A549 (cell line): ENCODE data around the gene PLEKHF1. TPM values are rescaled to one million over a fixed set of nuclear protein-coding genes. Genes with fewer than 3 reads are reported as not detected.

Experiments used
- ATAC-seq, 2 experiments: fragments of 200-7000 bp in 1 of 2; fragments of >200 bp in 1 of 2; cut with Nextera tagmentation in 1 of 2; cut with Tn5 transposase in 1 of 2; 3 replicates each; pipeline versions ENCODE4 v1.8.0 to v1.9.1; 2018 to 2020; ENCODE audit warnings: mild to moderate bottlenecking in 1 of 2, moderate library complexity in 1 of 2
- CTCF ChIA-PET: fragments of 300-600 bp; sonication (Branson Sonifier 250); formaldehyde crosslinking; extraction: SDS; loops from one replicate; lab custom pipeline; 2021; ENCODE audit warnings: antibody characterized with exemption, inconsistent platforms; lab: Yijun Ruan, JAX
- POLR2A ChIA-PET: fragments of 350-600 bp; formaldehyde crosslinking; extraction: SDS; loops from one replicate; lab custom pipeline; 2021; ENCODE audit warnings: antibody characterized with exemption, inconsistent platforms; lab: Yijun Ruan, JAX
- DNase-seq, 2 experiments: peaks; one replicate each; pipeline versions ENCODE4 v3.0.0 to v3.0.0-alpha.2; 2011 to 2016; ENCODE audit warnings: low read depth in 1 of 2, low spot score in 1 of 2
- FAIRE-seq: peaks from 2 replicates; lab custom pipeline; 2011; peaks lifted over from hg19 to GRCh38; lab: Jason Lieb, UNC
- H3K27ac ChIP-seq, 2 experiments: fragments of >200 bp; sonication (Bioruptor Twin); formaldehyde crosslinking; 3 replicates each; pipeline ENCODE4 v1.5.1; 2016 to 2017
- H3K4me1 ChIP-seq: fragments of >200 bp; sonication (Bioruptor Twin); formaldehyde crosslinking; 3 replicates; pipeline ENCODE4 v1.6.1; 2016
- H3K4me2 ChIP-seq: fragments of >200 bp; sonication (Bioruptor Twin); formaldehyde crosslinking; 3 replicates; pipeline ENCODE4 v1.6.1; 2016
- H3K4me3 ChIP-seq: fragments of >200 bp; sonication (Bioruptor Twin); formaldehyde crosslinking; 3 replicates; pipeline ENCODE4 v1.5.1; 2016
- H3K9me3 ChIP-seq: fragments of >200 bp; sonication (Bioruptor Twin); formaldehyde crosslinking; 3 replicates; pipeline ENCODE4 v1.6.1; 2016
- CBX2 ChIP-seq: fragments of 200-600 bp; sonication (generic); IDR thresholded peaks from 2 replicates; pipeline ENCODE4 v1.6.1; 2016; ENCODE audit warnings: low read depth, mild to moderate bottlenecking, borderline replicate concordance
- CBX8 ChIP-seq: fragments of 200-600 bp; sonication (generic); IDR thresholded peaks from 2 replicates; pipeline ENCODE4 v1.6.1; 2016
- CHD2 ChIP-seq: fragments of 150-350 bp; IDR thresholded peaks from 2 replicates; pipeline ENCODE4 v1.6.1; 2014; ENCODE audit warnings: low read length; ENCODE audit not compliant: partially characterized antibody
- EHF ChIP-seq: fragments of 250-450 bp; sonication (Bioruptor Pico); IDR thresholded peaks from 2 replicates; pipeline ENCODE4 v1.5.0; 2020; ENCODE audit warnings: mild to moderate bottlenecking
- ESRRA ChIP-seq: fragments of 150-350 bp; IDR thresholded peaks from 2 replicates; pipeline ENCODE4 v1.6.1; 2014; ENCODE audit warnings: mild to moderate bottlenecking, low read length, borderline replicate concordance
- HDAC2 ChIP-seq: fragments of 200-600 bp; sonication (generic); IDR thresholded peaks from 2 replicates; pipeline ENCODE4 v1.6.1; 2016
- HEYL ChIP-seq: fragments of 250-450 bp; sonication (Bioruptor Pico); IDR thresholded peaks from 2 replicates; pipeline ENCODE4 v1.8.0; 2021; ENCODE audit warnings: mild to moderate bottlenecking, moderate library complexity
- JUNB ChIP-seq: fragments of >200 bp; sonication (Bioruptor Twin); formaldehyde crosslinking; IDR thresholded peaks from 2 replicates; pipeline ENCODE4 v1.6.1; 2016
- KDM1A ChIP-seq: fragments of 200-600 bp; sonication (generic); IDR thresholded peaks from 2 replicates; pipeline ENCODE4 v1.6.1; 2016; ENCODE audit warnings: low read depth, mild to moderate bottlenecking
- MAZ ChIP-seq: fragments of 150-350 bp; IDR thresholded peaks from 2 replicates; pipeline ENCODE4 v1.6.1; 2014; ENCODE audit warnings: antibody characterized with exemption, low read depth, low read length, borderline replicate concordance
- NR3C1 ChIP-seq: fragments of >200 bp; sonication (Bioruptor Twin); formaldehyde crosslinking; IDR thresholded peaks from 3 replicates; pipeline ENCODE4 v1.6.1; 2017
- PHF8 ChIP-seq: fragments of 200-600 bp; sonication (generic); IDR thresholded peaks from 2 replicates; pipeline ENCODE4 v1.6.1; 2016; ENCODE audit warnings: low read depth, mild to moderate bottlenecking, antibody characterized with exemption, moderate library complexity, borderline replicate concordance
- RARB ChIP-seq: fragments of 250-450 bp; sonication (Bioruptor Pico); IDR thresholded peaks from 2 replicates; pipeline ENCODE4 v1.8.0; 2021; ENCODE audit warnings: mild to moderate bottlenecking, moderate library complexity
- RCOR1 ChIP-seq: fragments of 150-350 bp; IDR thresholded peaks from 2 replicates; pipeline ENCODE4 v1.6.1; 2014; ENCODE audit warnings: antibody characterized with exemption, low read length, low read depth
- RFX5 ChIP-seq: fragments of 450-650 bp; IDR thresholded peaks from 2 replicates; pipeline ENCODE4 v1.7.1; 2014; ENCODE audit warnings: antibody characterized with exemption, mild to moderate bottlenecking, moderate library complexity
- SMC3 ChIP-seq: fragments of >200 bp; sonication (Bioruptor Twin); formaldehyde crosslinking; IDR thresholded peaks from 3 replicates; pipeline ENCODE4 v1.6.1; 2018; ENCODE audit warnings: inconsistent platforms
- TFCP2L1 ChIP-seq: fragments of 250-450 bp; sonication (Bioruptor Pico); IDR thresholded peaks from 2 replicates; pipeline ENCODE4 v1.5.0; 2021; ENCODE audit warnings: mild to moderate bottlenecking
- TP53 ChIP-seq: fragments of 250-450 bp; sonication (Bioruptor Pico); IDR thresholded peaks from 2 replicates; pipeline ENCODE4 v1.5.0; 2021; ENCODE audit warnings: mild to moderate bottlenecking, moderate library complexity
- ZSCAN20 ChIP-seq: fragments of 250-450 bp; sonication (Bioruptor Pico); IDR thresholded peaks from 2 replicates; pipeline ENCODE4 v1.8.0; 2022; ENCODE audit warnings: mild to moderate bottlenecking, moderate library complexity
- WGBS: methylation state at CpG from one replicate; pipeline ENCODE4 v1.1.6; 2017; ENCODE audit errors: missing lambda C conversion rate; 5-methylcytosine and 5-hydroxymethylcytosine counted together
- polyA plus RNA-seq, 4 experiments: library from polyadenylated mRNA; depleted of rRNA in 3 of 4; stranded (reverse); fragments of >200 nt; fragmentation: RNase III in 1 of 4; extraction: RNeasy Plus Mini Kit Qiagen cat#74134 plus additional on column Dnase treatment in 1 of 4; gene quantifications; 2 replicates in 3 of 4; 3 replicates in 1 of 4; pipeline ENCODE4 v1.2.3, GENCODE V29; 2011 to 2017
- TF ChIP-seq, protein P1 (sequence below): IDR thresholded peaks from 2 replicates; pipeline ENCODE4 v1.6.1; 2012
- TF ChIP-seq, protein P2 (sequence below): fragments of 250-450 bp; sonication (Bioruptor Pico); IDR thresholded peaks from 2 replicates; pipeline ENCODE4 v1.5.0; 2021; ENCODE audit warnings: mild to moderate bottlenecking, moderate library complexity, borderline replicate concordance
- TF ChIP-seq, protein P3 (sequence below): IDR thresholded peaks from 2 replicates; pipeline ENCODE4 v1.6.1; 2012; ENCODE audit warnings: low read depth, borderline replicate concordance
- TF ChIP-seq, protein P4 (sequence below): fragments of >200 bp; sonication (Bioruptor Twin); formaldehyde crosslinking; IDR thresholded peaks from 3 replicates; pipeline ENCODE4 v1.6.1; 2016
- TF ChIP-seq, protein P5 (sequence below): fragments of 200-600 bp; sonication (generic); IDR thresholded peaks from 2 replicates; pipeline ENCODE4 v1.6.1; 2016; ENCODE audit warnings: antibody characterized with exemption, mild to moderate bottlenecking, moderate library complexity
- TF ChIP-seq, protein P6 (sequence below): fragments of >200 bp; sonication (Bioruptor Twin); formaldehyde crosslinking; IDR thresholded peaks from 2 replicates; pipeline ENCODE4 v1.6.1; 2016

Gene PLEKHF1
- polyA plus RNA-seq, 2 of the 4 experiments (the other 2 are of a cell fraction): 2.1 to 4.1 TPM

DNA sequence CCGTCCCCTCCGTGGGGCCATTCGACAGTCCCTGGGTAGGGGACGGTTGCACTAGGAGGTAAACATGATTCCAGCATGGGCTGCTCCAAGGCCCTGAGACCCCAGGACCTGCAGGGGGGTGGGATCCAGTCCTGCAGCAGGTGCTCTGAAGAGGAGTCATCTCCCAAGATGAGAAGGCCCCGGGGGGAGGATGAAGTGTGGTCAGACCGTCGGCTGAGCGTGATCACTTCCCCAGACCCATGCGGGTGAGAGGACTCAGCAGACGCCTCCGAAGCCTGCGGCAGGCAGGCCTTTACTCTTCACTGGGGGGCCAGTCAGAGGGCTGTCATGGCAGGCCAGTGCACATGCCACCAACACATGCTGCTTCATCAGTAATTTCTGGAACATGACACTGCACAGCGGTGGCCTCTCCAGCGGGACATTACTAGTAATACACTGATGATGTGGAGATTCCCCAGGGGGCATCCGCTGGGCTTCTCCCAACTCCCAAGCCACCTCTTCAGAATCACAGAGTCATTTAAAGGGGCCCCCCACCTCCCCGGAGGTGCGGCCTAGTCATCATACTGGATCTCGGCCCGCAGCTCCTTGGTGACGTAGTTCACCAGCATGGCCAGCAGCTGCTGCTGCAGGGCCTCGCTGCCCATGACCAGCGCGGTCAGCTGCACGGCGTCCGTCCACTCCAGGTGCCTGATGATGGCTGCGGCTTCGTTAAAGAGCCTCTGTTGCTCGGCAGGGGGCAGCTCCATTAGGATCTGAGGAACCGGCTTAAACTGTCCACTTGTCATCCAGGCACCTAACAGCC is 37.1 kb downstream of the PLEKHF1 start (continued):
- TF ChIP-seq, protein P1, sequence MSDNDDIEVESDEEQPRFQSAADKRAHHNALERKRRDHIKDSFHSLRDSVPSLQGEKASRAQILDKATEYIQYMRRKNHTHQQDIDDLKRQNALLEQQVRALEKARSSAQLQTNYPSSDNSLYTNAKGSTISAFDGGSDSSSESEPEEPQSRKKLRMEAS: no peak
- no peak for TF ChIP-seq SMC3
- TF ChIP-seq, all 56 proteins: peak for 0

DNA sequence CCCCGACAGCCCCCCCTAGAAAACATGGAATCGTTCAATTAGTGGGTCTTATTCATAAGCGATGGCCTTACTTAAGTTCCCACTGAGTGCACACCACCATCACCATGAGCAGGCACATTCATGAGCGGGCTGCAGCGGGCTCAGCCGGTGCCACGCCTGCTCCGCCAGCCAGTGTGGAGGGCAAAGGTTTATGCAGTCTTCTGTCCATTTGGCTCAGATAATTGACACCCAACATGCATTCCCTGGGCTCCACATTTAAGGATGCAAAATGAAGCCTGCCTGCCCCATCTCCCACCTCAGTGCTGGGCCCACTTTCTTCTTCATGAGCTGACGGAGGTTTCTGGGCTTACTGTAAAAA is 37.7 kb downstream of the PLEKHF1 start:
- TF ChIP-seq ZSCAN20 (no peak), KDM1A (no peak), CBX2 (no peak), EHF (CRISPR knock-in tag) (no peak), PHF8 (no peak), NR3C1 (no peak), TP53 (CRISPR knock-in tag) (no peak), ESRRA (no peak), JUNB (no peak), CHD2 (no peak), RARB (CRISPR knock-in tag) (no peak), HDAC2 (no peak), RCOR1 (no peak), HEYL (CRISPR knock-in tag) (no peak)
- TF ChIP-seq, protein P2, sequence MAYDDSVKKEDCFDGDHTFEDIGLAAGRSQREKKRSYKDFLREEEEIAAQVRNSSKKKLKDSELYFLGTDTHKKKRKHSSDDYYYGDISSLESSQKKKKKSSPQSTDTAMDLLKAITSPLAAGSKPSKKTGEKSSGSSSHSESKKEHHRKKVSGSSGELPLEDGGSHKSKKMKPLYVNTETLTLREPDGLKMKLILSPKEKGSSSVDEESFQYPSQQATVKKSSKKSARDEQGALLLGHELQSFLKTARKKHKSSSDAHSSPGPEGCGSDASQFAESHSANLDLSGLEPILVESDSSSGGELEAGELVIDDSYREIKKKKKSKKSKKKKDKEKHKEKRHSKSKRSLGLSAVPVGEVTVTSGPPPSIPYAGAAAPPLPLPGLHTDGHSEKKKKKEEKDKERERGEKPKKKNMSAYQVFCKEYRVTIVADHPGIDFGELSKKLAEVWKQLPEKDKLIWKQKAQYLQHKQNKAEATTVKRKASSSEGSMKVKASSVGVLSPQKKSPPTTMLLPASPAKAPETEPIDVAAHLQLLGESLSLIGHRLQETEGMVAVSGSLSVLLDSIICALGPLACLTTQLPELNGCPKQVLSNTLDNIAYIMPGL (CRISPR knock-in tag): no peak
- TF ChIP-seq, protein P3, sequence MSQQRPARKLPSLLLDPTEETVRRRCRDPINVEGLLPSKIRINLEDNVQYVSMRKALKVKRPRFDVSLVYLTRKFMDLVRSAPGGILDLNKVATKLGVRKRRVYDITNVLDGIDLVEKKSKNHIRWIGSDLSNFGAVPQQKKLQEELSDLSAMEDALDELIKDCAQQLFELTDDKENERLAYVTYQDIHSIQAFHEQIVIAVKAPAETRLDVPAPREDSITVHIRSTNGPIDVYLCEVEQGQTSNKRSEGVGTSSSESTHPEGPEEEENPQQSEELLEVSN: no peak
- TF ChIP-seq, protein P4, sequence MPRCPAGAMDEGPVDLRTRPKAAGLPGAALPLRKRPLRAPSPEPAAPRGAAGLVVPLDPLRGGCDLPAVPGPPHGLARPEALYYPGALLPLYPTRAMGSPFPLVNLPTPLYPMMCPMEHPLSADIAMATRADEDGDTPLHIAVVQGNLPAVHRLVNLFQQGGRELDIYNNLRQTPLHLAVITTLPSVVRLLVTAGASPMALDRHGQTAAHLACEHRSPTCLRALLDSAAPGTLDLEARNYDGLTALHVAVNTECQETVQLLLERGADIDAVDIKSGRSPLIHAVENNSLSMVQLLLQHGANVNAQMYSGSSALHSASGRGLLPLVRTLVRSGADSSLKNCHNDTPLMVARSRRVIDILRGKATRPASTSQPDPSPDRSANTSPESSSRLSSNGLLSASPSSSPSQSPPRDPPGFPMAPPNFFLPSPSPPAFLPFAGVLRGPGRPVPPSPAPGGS: no peak
- 91% methylated on average over 9 of the region's 9 CpGs for WGBS
- no peaks in the 10 kb centered on the region for H3K9me3 ChIP-seq
- no peak for DNase-seq
- no peak overlapping the region for H3K4me2 ChIP-seq
- no peaks in the 10 kb centered on the region for H3K4me1 ChIP-seq
- POLR2A ChIA-PET: no interaction called here
- H3K27ac ChIP-seq: no peak overlapping the region
- no peak for ATAC-seq
- FAIRE-seq: no peak
- H3K4me3 ChIP-seq: no peak overlapping the region
- CTCF ChIA-PET: interaction anchor here (0.6 to 7.5 kb wide), 4 partner anchors 9 to 94 kb away, joined by 3 to 60 read pairs (median 3); no protein-coding TSS in a partner anchor

DNA sequence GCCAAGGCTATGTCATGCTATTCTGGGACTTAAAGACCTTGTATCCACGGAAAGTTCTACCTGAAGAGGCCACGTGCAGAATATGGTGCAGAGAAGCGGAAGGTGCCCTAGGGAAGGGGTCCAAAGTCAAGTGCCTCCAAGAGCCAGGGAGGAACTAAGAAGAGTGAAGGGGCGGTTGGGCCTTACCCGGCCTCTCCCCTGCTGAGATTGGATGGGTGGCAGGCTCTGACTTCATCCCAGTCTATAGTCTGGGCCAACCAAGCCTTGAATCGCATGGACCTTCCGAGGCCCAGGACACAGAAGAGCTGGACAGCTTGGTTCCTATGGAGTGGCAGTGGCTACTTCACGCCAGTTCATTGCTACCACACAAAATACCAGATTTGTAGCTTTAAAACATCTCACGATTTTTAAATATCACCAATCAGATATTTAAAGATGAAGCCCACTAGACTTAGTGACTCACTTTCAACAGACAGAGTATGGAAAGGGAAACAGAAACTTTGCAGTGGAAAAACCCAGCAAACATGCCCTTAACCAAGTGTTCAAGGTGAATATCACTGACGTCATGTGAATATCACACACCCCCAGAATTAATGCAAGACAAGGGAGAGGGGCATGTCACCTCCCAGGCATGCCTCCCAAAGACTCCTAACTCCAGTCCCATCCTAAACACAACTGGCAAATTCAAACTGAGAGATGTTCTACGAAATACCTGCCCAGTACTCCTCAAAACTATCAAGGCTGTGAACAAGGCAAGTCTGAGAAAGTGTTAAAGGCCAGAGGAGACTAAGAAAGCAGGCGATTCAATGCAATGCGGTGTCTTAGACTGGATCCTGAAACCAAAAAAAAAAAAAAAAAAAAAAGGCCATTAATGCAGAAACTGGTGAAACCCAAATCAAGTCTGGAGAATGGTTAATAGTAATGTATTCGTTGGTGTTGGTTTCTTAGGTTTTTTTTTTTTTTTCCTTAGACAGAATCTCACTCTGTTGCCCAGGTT is 39.6 kb downstream of the PLEKHF1 start:
- Histone ChIP-seq H3K4me1 (no peaks in the 10 kb centered on the region), H3K4me2 (no peak overlapping the region), H3K27ac (no peak overlapping the region), H3K9me3 (no peaks in the 10 kb centered on the region), H3K4me3 (no peak overlapping the region)
- CTCF ChIA-PET: interaction anchor here (0.6 to 14.1 kb wide), 13 partner anchors 9 to 280 kb away, joined by 3 to 490 read pairs (median 4); partner anchors contain the start of gene POP4
- DNase-seq (no peak), FAIRE-seq (peak; percentile 36), ATAC-seq (no peak)
- POLR2A ChIA-PET: interaction anchor here (1.0 kb wide), 1 partner anchor 10 kb away, joined by 3 read pairs; the partner anchor contains the start of gene C19orf12
- WGBS: 88% methylated on average over 14 of the region's 14 CpGs
- TF ChIP-seq MAZ: no peak
- TF ChIP-seq CBX8: no peak
- TF ChIP-seq KDM1A: no peak
- TF ChIP-seq NR3C1: no peak
- TF ChIP-seq HDAC2: no peak
- no peak for TF ChIP-seq TFCP2L1 (CRISPR knock-in tag)
- TF ChIP-seq SMC3: no peak
- TF ChIP-seq RFX5: no peak
- TF ChIP-seq, protein P5, sequence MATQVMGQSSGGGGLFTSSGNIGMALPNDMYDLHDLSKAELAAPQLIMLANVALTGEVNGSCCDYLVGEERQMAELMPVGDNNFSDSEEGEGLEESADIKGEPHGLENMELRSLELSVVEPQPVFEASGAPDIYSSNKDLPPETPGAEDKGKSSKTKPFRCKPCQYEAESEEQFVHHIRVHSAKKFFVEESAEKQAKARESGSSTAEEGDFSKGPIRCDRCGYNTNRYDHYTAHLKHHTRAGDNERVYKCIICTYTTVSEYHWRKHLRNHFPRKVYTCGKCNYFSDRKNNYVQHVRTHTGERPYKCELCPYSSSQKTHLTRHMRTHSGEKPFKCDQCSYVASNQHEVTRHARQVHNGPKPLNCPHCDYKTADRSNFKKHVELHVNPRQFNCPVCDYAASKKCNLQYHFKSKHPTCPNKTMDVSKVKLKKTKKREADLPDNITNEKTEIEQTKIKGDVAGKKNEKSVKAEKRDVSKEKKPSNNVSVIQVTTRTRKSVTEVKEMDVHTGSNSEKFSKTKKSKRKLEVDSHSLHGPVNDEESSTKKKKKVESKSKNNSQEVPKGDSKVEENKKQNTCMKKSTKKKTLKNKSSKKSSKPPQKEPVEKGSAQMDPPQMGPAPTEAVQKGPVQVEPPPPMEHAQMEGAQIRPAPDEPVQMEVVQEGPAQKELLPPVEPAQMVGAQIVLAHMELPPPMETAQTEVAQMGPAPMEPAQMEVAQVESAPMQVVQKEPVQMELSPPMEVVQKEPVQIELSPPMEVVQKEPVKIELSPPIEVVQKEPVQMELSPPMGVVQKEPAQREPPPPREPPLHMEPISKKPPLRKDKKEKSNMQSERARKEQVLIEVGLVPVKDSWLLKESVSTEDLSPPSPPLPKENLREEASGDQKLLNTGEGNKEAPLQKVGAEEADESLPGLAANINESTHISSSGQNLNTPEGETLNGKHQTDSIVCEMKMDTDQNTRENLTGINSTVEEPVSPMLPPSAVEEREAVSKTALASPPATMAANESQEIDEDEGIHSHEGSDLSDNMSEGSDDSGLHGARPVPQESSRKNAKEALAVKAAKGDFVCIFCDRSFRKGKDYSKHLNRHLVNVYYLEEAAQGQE: no peak
- TF ChIP-seq, protein P6, sequence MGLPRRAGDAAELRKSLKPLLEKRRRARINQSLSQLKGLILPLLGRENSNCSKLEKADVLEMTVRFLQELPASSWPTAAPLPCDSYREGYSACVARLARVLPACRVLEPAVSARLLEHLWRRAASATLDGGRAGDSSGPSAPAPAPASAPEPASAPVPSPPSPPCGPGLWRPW: no peak
- TF ChIP-seq, all 56 proteins: peak for 0
